ENCODE measurements around the gene LIN37.

- TF ChIP-seq TAF1 (IDR thresholded peaks at IDR 0.05; ENCODE audit: borderline replicate concordance, insufficient read depth, low read length) (no peak), SIN3A (IDR thresholded peaks at IDR 0.05; ENCODE audit: borderline replicate concordance, insufficient read depth, low read length) (no peak)
Measured at GRCh38 chr19:35722897-35723296, 25.5 kb upstream of the LIN37 start.
